PC-3 (cell line): ENCODE results near the gene RFX4. TPM values are rescaled to one million over a fixed set of nuclear protein-coding genes. Genes with fewer than 3 reads are reported as not detected.

Experiments used
- ATAC-seq: fragments of 200-7000 bp; cut with Tn5 transposase; 2 replicates; pipeline ENCODE4 v1.9.1; 2020; ENCODE audit warnings: mild to moderate bottlenecking, moderate library complexity
- BruUV-seq: library from RNA; stranded (reverse); fragments of 400-500 nt; replicated peaks from 2 replicates; lab custom pipeline; 2021; lab: Mats Ljungman, UMichigan
- CTCF ChIA-PET: fragments of 300-600 bp; sonication (Branson Sonifier 250); formaldehyde crosslinking; loops from one replicate; lab custom pipeline; 2022; ENCODE audit warnings: antibody characterized with exemption; lab: Charles Lee
- POLR2A ChIA-PET: fragments of 300-600 bp; sonication (Branson Sonifier 250); formaldehyde crosslinking; loops from one replicate; lab custom pipeline; 2022; ENCODE audit warnings: antibody characterized with exemption; ENCODE audit not compliant: unreplicated experiment; lab: Charles Lee
- DNase-seq: peaks from one replicate; pipeline ENCODE4 v3.0.0-alpha.2; 2015
- H2AFZ ChIP-seq: fragments of 300-600 bp; sonication (generic); 2 replicates; pipeline ENCODE4 v1.6.0; 2016; ENCODE audit warnings: antibody characterized with exemption, low read length
- H3F3A ChIP-seq: fragments of 300-600 bp; sonication (generic); one replicate; pipeline ENCODE4 v1.6.0; 2017; ENCODE audit warnings: antibody characterized with exemption, low read length, control low read depth, mild to moderate bottlenecking; ENCODE audit not compliant: unreplicated experiment
- H3K27ac ChIP-seq: fragments of 300-600 bp; sonication (generic); 2 replicates; pipeline ENCODE4 v1.5.1; 2016; ENCODE audit warnings: mild to moderate bottlenecking, low read length
- H3K27me3 ChIP-seq: fragments of 300-600 bp; sonication (generic); 2 replicates; pipeline ENCODE4 v1.6.1; 2016; ENCODE audit warnings: low read length, mixed read lengths
- H3K36me3 ChIP-seq: fragments of 300-600 bp; sonication (generic); 2 replicates; pipeline ENCODE4 v1.6.1; 2016; ENCODE audit warnings: low read depth, mixed run types, low read length, mixed read lengths
- H3K4me1 ChIP-seq: fragments of 300-600 bp; sonication (generic); 2 replicates; pipeline ENCODE4 v1.5.1; 2016; ENCODE audit warnings: low read length; ENCODE audit not compliant: insufficient read depth
- H3K4me2 ChIP-seq: fragments of 300-600 bp; sonication (generic); 2 replicates; pipeline ENCODE4 v1.6.0; 2016; ENCODE audit warnings: low read length
- H3K4me3 ChIP-seq: fragments of 300-600 bp; sonication (generic); 2 replicates; pipeline ENCODE4 v1.5.1; 2016; ENCODE audit warnings: mild to moderate bottlenecking, low read length, mixed read lengths
- H3K79me2 ChIP-seq: fragments of 300-600 bp; sonication (generic); 2 replicates; pipeline ENCODE4 v1.6.1; 2017; ENCODE audit warnings: low read length, mixed read lengths
- H3K9ac ChIP-seq: fragments of 300-600 bp; sonication (generic); 2 replicates; pipeline ENCODE4 v1.6.0; 2016; ENCODE audit warnings: mild to moderate bottlenecking, low read length
- H3K9me2 ChIP-seq: fragments of 300-600 bp; sonication (generic); replicated peaks from 2 replicates; pipeline ENCODE4 v1.6.1; 2016; ENCODE audit warnings: mixed run types, low read length, mixed read lengths
- H3K9me3 ChIP-seq: fragments of 300-600 bp; sonication (generic); 2 replicates; pipeline ENCODE4 v1.6.1; 2016; ENCODE audit warnings: low read length, mixed read lengths
- H4K20me1 ChIP-seq: fragments of 300-600 bp; sonication (generic); 2 replicates; pipeline ENCODE4 v1.6.1; 2016; ENCODE audit warnings: low read length, mixed read lengths
- EZH2 ChIP-seq: fragments of 300-600 bp; sonication (generic); IDR thresholded peaks from one replicate; pipeline ENCODE4 v1.6.1; 2017; ENCODE audit warnings: antibody characterized with exemption, mild to moderate bottlenecking, low read length; ENCODE audit not compliant: unreplicated experiment
- EZH2phosphoT487 ChIP-seq: fragments of 300-600 bp; sonication (generic); IDR thresholded peaks from 2 replicates; pipeline ENCODE4 v1.6.1; 2018; ENCODE audit warnings: mild to moderate bottlenecking, antibody characterized with exemption, low read length, borderline replicate concordance
- intact Hi-C: fragments of 100-400 bp; cut with micrococcal nuclease; formaldehyde crosslinking; loops from 2 replicates; pipeline ENCODE4 v1.9.0; 2023
- total RNA-seq: library from RNA; depleted of rRNA; stranded (reverse); fragments of >200 nt; gene quantifications from 2 replicates; pipeline ENCODE4 v1.2.3, GENCODE V29; 2014
- TF ChIP-seq, protein P1 (sequence below): fragments of 300-600 bp; sonication (generic); conservative IDR thresholded peaks from 2 replicates; pipeline ENCODE4 v1.5.1; 2017; ENCODE audit warnings: antibody characterized with exemption, low read depth, mild to moderate bottlenecking, low read length

RFX4 gene
- total RNA-seq, 1 experiment from 2014 or later, result not detected

DNA sequence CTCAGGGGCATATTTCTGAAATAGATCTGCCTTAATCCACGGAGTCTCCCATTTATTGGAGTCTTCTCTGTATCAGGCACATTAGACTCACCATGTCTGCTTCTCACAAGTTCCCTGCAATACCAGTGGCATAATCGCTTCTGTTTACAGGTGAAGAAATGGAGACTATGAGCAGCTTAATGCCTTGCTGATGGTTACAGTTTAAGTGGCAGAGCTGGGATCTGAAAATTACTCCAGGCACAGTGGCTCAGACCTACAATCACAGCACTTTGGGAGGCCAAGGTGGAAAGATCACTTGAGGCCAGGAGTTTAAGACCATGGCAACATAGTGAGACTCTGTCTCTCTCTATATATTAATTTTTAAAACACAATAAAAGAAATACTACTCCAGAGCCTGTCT lies 184.4 kb downstream of the RFX4 start:
- Histone ChIP-seq H3K9me2 (no peaks in the 10 kb centered on the region), H3K9me3 (no peaks in the 10 kb centered on the region), H3K36me3 (no peaks in the 10 kb centered on the region), H3K9ac (no peak overlapping the region), H3K79me2 (no peaks in the 10 kb centered on the region), H2AFZ (no peak overlapping the region), H3K27me3 (peaks cover 28% of the 10 kb centered on the region), H4K20me1 (no peaks in the 10 kb centered on the region), H3K4me2 (no peak overlapping the region), H3K27ac (no peak overlapping the region), H3F3A (no peaks in the 10 kb centered on the region), H3K4me1 (no peaks in the 10 kb centered on the region), H3K4me3 (no peak overlapping the region)
- no TSS peak for BruUV-seq
- CTCF ChIA-PET, result no interaction called here
- POLR2A ChIA-PET, result interaction anchor here (0.8 kb wide), 1 partner anchor 375 kb away, joined by 8 read pairs; no protein-coding TSS in a partner anchor
- no peak for TF ChIP-seq EZH2phosphoT487
- TF ChIP-seq, protein P1, sequence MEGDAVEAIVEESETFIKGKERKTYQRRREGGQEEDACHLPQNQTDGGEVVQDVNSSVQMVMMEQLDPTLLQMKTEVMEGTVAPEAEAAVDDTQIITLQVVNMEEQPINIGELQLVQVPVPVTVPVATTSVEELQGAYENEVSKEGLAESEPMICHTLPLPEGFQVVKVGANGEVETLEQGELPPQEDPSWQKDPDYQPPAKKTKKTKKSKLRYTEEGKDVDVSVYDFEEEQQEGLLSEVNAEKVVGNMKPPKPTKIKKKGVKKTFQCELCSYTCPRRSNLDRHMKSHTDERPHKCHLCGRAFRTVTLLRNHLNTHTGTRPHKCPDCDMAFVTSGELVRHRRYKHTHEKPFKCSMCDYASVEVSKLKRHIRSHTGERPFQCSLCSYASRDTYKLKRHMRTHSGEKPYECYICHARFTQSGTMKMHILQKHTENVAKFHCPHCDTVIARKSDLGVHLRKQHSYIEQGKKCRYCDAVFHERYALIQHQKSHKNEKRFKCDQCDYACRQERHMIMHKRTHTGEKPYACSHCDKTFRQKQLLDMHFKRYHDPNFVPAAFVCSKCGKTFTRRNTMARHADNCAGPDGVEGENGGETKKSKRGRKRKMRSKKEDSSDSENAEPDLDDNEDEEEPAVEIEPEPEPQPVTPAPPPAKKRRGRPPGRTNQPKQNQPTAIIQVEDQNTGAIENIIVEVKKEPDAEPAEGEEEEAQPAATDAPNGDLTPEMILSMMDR, result no peak
- TF ChIP-seq EZH2, result no peak
- intact Hi-C loops, result no loop called here
- no peak for DNase-seq
- no peak for ATAC-seq

DNA sequence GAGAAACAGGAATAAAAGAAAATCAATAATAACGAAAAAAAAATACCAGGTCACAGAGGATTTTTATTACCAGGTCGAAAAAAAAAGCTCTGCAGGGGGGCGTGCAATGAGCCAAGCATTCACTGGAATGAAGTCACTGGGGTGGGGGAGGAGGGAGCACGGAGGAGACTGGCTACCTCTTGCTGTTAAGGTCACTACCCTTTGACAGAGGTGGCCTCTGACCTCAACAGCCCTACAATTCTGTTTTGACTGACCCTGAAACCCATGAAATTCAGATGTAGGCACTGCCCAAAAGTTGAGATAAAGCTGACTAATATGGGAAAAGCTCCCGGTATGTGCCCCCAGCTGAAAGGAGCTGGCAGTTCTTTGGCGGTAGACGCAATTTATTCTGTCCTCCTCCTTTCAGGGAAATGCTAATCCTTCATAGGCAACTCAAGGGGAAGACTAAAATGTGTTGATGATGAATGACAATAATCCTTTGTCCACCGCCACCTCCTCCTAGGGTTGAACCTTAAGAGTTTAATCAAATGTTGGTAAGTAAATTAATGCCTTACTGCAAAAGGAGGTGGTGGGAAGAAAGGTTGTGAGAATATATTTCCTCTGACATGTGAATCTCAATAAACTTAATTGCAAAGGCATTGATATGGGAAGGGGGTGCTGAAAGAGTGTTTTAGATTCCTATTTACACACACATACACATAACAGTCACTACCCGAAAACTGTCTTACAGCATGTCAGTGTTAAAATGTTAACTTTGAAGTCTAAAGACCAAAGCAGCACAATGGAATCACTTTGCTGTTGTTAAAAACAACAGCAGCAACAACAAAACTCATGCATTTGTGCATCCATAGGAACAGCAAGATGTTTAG lies 185.4 kb downstream of the RFX4 start:
- H3K27me3 ChIP-seq, result peaks cover 28% of the 10 kb centered on the region
- H3K36me3 ChIP-seq, result no peaks in the 10 kb centered on the region
- ChIA-PET CTCF (no interaction called here), POLR2A (no interaction called here)
- no peaks in the 10 kb centered on the region for H3K9me3 ChIP-seq
- no peaks in the 10 kb centered on the region for H3K9me2 ChIP-seq
- no peak overlapping the region for H3K4me2 ChIP-seq
- no peaks in the 10 kb centered on the region for H3F3A ChIP-seq
- H3K27ac ChIP-seq, result no peak overlapping the region
- intact Hi-C loops, result no loop called here
- H3K79me2 ChIP-seq, result no peaks in the 10 kb centered on the region
- TF ChIP-seq EZH2, result no peak
- TF ChIP-seq, protein P1, result no peak
- TF ChIP-seq EZH2phosphoT487, result no peak
- H3K9ac ChIP-seq, result no peak overlapping the region
- no TSS peak for BruUV-seq
- DNase-seq (no peak), ATAC-seq (no peak)
- H3K4me3 ChIP-seq, result no peak overlapping the region
- peaks cover under 1% of the 10 kb centered on the region; the same call in 1 of the 2 replicates for H3K4me1 ChIP-seq
- H4K20me1 ChIP-seq, result no peaks in the 10 kb centered on the region
- no peak overlapping the region for H2AFZ ChIP-seq

DNA sequence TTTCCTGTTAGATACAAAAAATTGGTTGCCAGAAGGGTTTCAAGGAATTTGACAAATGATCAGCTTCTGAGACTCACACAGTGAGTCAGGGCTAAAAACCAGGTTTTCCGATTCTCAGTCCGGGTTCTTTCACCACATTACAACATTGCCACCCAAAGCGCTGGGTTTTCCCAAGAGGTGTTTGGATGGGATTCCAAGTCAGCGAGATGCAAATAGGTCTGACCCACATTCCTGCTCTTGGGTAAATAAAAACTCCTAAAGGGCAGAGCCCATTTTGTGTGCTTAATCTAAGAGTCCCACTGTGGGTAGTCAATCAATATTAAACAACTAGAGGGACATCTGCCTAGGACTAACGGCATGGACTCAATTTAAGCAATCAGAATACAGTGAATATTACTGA lies 186.3 kb downstream of the RFX4 start:
- no TSS peak for BruUV-seq
- no peaks in the 10 kb centered on the region for H4K20me1 ChIP-seq
- H3K9ac ChIP-seq, result no peak overlapping the region
- H3K4me2 ChIP-seq, result no peak overlapping the region
- H3K36me3 ChIP-seq, result no peaks in the 10 kb centered on the region
- POLR2A ChIA-PET, result no interaction called here
- no peaks in the 10 kb centered on the region for H3K9me3 ChIP-seq
- H3K4me3 ChIP-seq, result no peak overlapping the region
- TF ChIP-seq, protein P1, result no peak
- TF ChIP-seq EZH2 (no peak), EZH2phosphoT487 (no peak)
- H2AFZ ChIP-seq, result no peak overlapping the region
- CTCF ChIA-PET, result no interaction called here
- H3K4me1 ChIP-seq, result peaks cover 5% of the 10 kb centered on the region; the same call in 1 of the 2 replicates
- no peaks in the 10 kb centered on the region for H3K79me2 ChIP-seq
- ATAC-seq (no peak), DNase-seq (no peak)
- no peaks in the 10 kb centered on the region for H3F3A ChIP-seq
- no peaks in the 10 kb centered on the region for H3K9me2 ChIP-seq
- H3K27me3 ChIP-seq, result peaks cover 28% of the 10 kb centered on the region
- H3K27ac ChIP-seq, result no peak overlapping the region
- intact Hi-C loops, result no loop called here
